ENCODE data around the gene EIF4ENIF1.
A peak's percentile ranks its signal among the peaks of the same experiment; 100 is the strongest.
"Not testable (repeated sequence)": the region's sequence is repeated elsewhere in the genome, so short reads cannot be mapped to it uniquely, and the experiment has no call there.

EIF4ENIF1 gene

DNA sequence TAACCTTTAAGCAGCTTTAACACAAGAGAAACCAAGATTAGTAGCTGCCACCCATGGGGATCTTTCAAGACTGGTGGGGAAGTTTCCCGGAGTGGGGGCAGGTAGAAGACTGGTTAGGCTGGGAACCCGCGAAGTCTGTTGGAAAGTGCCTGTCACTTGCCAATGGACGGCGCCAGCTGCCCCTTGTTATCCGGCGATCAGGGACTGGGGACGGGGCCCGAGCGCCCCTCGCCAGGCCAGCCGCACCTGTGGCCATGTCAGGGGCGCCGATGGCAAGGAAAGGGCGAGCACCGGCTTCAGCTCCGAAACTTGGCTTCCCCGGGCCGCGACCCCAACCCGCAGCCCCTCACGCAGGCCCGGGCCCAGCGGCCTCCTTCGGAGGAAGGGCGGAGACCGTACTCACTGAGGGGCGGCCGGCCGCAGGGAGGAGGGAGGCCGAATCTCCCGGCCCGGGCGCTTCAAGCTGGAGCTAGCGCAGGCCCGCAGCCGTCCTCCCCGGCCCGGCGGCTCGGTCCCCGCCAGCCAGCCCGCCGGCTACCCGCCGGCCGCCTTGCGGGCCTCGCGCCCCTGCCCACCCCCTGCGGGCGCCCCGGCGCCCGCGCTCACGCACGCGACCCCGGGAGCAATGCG is 539 bp downstream of the EIF4ENIF1 start:
- Histone ChIP-seq H3K27me3 (no peaks in the 10 kb centered on the region), H3K9me3 (no peaks in the 10 kb centered on the region), H3K4me3 (ENCODE audit: low read depth, low read length) (peak overlapping the region; percentile 90), H3K36me3 (peaks cover 27% of the 10 kb centered on the region), H3K4me1 (no peaks in the 10 kb centered on the region)
- TF ChIP-seq, protein P1, sequence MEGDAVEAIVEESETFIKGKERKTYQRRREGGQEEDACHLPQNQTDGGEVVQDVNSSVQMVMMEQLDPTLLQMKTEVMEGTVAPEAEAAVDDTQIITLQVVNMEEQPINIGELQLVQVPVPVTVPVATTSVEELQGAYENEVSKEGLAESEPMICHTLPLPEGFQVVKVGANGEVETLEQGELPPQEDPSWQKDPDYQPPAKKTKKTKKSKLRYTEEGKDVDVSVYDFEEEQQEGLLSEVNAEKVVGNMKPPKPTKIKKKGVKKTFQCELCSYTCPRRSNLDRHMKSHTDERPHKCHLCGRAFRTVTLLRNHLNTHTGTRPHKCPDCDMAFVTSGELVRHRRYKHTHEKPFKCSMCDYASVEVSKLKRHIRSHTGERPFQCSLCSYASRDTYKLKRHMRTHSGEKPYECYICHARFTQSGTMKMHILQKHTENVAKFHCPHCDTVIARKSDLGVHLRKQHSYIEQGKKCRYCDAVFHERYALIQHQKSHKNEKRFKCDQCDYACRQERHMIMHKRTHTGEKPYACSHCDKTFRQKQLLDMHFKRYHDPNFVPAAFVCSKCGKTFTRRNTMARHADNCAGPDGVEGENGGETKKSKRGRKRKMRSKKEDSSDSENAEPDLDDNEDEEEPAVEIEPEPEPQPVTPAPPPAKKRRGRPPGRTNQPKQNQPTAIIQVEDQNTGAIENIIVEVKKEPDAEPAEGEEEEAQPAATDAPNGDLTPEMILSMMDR (IDR thresholded peaks at IDR 0.05; ENCODE audit: low read depth, low read length), result no peak
- DNase-seq, result peak; percentile 61

GRCh38 chr22:31488346-31488883 is 1.2 kb downstream of the EIF4ENIF1 start:
- Histone ChIP-seq H3K9me3 (no peaks in the 10 kb centered on the region), H3K36me3 (peaks cover 33% of the 10 kb centered on the region), H3K4me1 (no peaks in the 10 kb centered on the region), H3K4me3 (ENCODE audit: low read depth, low read length) (peak overlapping the region; percentile 90), H3K27me3 (no peaks in the 10 kb centered on the region)
- TF ChIP-seq, protein P1 (IDR thresholded peaks at IDR 0.05; ENCODE audit: low read depth, low read length), result no peak
- DNase-seq, result no peak

DNA sequence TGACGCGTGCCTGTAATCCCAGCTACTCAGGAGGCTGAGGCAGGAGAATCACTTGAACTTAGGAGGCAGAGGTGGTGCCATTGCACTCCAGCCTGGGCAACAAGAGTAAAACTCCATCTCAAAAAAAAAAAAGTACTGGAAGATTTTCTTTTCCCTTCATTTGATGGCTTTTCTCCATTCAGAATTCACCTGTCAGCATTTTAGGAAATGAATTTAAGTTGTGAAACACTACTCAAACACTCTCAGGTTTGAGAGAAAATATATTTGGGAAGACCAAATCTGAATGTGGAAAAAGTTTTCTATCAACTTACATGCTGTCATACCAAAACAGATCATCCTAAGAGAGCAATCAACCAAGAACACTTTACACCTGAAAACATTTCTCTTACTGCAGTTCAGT is 2.7 kb downstream of the EIF4ENIF1 start:
- Histone ChIP-seq H3K27me3 (no peaks in the 10 kb centered on the region), H3K4me3 (ENCODE audit: low read depth, low read length) (no peak overlapping the region), H3K36me3 (peaks cover 42% of the 10 kb centered on the region), H3K9me3 (no peaks in the 10 kb centered on the region), H3K4me1 (no peaks in the 10 kb centered on the region)
- TF ChIP-seq, protein P1 (IDR thresholded peaks at IDR 0.05; ENCODE audit: low read depth, low read length), result no peak
- no peak for DNase-seq

GRCh38 chr22:31486369-31486768 is 3.3 kb downstream of the EIF4ENIF1 start:
- not testable (repeated sequence) for H3K4me3 ChIP-seq (ENCODE audit: low read depth, low read length)
- H3K36me3 ChIP-seq, result peaks cover 48% of the 10 kb centered on the region

DNA sequence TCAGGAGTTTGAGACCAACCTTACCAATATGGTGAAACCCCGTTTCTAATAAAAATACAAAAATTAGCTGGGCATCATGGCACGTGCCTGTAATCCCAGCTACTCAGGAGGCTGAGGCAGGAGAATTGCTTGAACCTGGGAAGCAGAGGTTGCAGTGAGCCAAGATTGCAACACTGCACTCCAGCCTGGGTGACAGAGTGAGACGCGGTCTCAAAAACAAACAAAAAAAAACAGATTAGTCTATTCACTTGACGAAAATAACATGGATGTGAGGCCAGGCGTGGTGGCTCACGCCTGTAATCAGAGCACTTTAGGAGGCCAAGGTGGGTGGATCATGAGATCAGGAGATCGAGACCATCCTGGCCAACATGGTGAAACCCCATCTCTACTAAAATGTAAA is 7.2 kb downstream of the EIF4ENIF1 start:
- H3K36me3 ChIP-seq, result peaks cover 71% of the 10 kb centered on the region
- DNase-seq; H3K4me1 ChIP-seq; H3K27me3 ChIP-seq; H3K4me3 ChIP-seq (ENCODE audit: low read depth, low read length); H3K9me3 ChIP-seq: not testable (repeated sequence)

More at GRCh38 chr22:31486369-31486768, 3.3 kb downstream of the EIF4ENIF1 start:
- not testable (repeated sequence) for H3K9me3 ChIP-seq, H3K27me3 ChIP-seq, H3K4me1 ChIP-seq, DNase-seq

- no peak for DNase-seq
- H3K36me3 ChIP-seq, result peaks cover 68% of the 10 kb centered on the region
- H3K4me3 ChIP-seq (ENCODE audit: low read depth, low read length), result no peak overlapping the region
- H3K4me1 ChIP-seq, result no peaks in the 10 kb centered on the region
- no peaks in the 10 kb centered on the region for H3K27me3 ChIP-seq
- no peaks in the 10 kb centered on the region for H3K9me3 ChIP-seq
- TF ChIP-seq, protein P1 (IDR thresholded peaks at IDR 0.05; ENCODE audit: low read depth, low read length), result no peak
Observed at GRCh38 chr22:31481129-31481528, 8.5 kb downstream of the EIF4ENIF1 start.

- TF ChIP-seq, protein P1 (IDR thresholded peaks at IDR 0.05; ENCODE audit: low read depth, low read length), result no peak
- Histone ChIP-seq H3K4me3 (ENCODE audit: low read depth, low read length) (no peak overlapping the region), H3K36me3 (peaks cover 47% of the 10 kb centered on the region)
Observed at GRCh38 chr22:31477329-31477728, 12.3 kb downstream of the EIF4ENIF1 start.

More at GRCh38 chr22:31477329-31477728, 12.3 kb downstream of the EIF4ENIF1 start:
- no peaks in the 10 kb centered on the region for H3K27me3 ChIP-seq
- no peaks in the 10 kb centered on the region for H3K4me1 ChIP-seq
- no peaks in the 10 kb centered on the region for H3K9me3 ChIP-seq
- DNase-seq, result no peak
